ENCODE data around the gene HOXA5.

Gene HOXA5

DNA sequence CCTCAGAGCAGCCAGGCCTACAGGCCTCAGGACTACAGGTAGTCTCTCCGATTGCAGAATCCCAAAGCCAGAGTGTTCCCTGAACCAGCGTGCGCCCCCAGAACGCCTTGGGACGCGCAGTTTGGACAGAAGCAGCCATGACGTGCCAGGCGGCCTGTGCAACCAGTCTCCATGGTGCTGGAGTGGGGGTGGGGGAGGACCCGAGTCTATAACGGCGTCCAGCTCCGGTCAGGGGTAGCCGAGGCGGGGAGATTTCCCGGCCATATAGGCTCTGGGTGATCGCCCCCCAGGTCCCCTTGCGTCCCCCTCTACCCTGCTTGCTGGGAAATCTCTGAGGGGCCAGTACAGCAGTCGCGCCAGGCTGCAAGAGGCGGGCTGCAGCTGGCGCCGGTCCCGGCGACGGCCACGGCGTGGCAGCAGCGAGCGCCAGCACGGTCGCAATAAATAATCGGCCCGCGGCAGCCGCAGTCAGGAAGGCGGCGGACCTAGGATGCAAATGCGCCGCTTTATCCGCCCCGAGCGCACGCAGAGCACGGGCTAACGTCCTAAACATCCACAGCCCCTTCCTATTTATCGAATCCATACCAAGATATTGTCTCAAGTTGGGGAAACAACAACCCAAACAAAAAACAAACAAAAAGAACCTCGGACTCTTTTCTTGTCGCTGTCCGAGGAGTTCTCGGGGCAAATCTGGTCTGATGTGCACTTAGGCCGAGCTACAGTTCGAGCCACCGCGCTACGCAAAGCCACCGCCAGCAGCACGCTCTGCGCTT is 7.3 kb upstream of the HOXA5 start:
- DNase-seq (ENCODE audit: low read depth): no peak

DNA sequence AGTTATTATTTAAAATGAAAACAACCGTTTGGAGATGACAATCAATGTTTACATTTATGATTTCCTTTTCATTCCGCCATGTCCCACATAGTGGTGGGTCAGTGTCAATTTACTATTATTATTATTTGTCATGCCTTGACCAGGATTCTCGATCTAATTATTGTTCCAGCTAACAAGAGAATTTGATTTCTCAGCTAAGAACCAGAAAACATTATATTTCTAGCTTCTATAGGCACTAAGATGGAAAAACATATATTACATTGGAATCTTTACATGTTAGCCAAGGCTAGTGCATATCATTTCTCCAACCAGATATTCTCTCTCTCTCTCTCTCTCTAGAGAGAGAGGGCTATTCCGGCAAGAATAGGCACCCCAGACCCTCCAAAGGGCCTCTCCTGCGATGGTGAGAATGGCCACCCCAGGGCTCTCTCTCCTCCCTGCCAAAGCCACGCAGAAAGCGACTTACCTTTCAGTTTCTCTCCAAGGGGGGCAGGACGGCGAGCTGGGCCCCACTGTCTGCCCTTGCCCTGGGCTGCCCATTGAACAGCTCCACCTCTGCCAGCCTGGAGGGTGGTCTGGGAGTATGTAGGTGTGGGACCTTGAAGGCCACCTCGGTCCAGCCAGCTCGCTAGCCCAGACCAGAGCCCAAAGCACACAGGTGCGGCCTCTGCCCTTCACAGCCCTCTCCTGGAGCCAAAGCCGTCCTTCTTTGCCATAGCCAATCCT is 6.5 kb upstream of the HOXA5 start:
- no peak for DNase-seq (ENCODE audit: low read depth)
- H3K4me3 ChIP-seq (ENCODE audit: control insufficient read depth, low read depth, low read length): peak overlapping the region; percentile 65
- TF ChIP-seq, protein P1, sequence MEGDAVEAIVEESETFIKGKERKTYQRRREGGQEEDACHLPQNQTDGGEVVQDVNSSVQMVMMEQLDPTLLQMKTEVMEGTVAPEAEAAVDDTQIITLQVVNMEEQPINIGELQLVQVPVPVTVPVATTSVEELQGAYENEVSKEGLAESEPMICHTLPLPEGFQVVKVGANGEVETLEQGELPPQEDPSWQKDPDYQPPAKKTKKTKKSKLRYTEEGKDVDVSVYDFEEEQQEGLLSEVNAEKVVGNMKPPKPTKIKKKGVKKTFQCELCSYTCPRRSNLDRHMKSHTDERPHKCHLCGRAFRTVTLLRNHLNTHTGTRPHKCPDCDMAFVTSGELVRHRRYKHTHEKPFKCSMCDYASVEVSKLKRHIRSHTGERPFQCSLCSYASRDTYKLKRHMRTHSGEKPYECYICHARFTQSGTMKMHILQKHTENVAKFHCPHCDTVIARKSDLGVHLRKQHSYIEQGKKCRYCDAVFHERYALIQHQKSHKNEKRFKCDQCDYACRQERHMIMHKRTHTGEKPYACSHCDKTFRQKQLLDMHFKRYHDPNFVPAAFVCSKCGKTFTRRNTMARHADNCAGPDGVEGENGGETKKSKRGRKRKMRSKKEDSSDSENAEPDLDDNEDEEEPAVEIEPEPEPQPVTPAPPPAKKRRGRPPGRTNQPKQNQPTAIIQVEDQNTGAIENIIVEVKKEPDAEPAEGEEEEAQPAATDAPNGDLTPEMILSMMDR (IDR thresholded peaks at IDR 0.05; ENCODE audit: control insufficient read depth, insufficient read depth, low read depth, low read length, missing control alignments): no peak

More for the DNA sequence above, 7.3 kb upstream of the HOXA5 start:
- TF ChIP-seq, protein P1 (IDR thresholded peaks at IDR 0.05; ENCODE audit: control insufficient read depth, insufficient read depth, low read depth, low read length, missing control alignments): peak; percentile 67
- H3K4me3 ChIP-seq (ENCODE audit: control insufficient read depth, low read depth, low read length): peak overlapping the region; percentile 65

DNA sequence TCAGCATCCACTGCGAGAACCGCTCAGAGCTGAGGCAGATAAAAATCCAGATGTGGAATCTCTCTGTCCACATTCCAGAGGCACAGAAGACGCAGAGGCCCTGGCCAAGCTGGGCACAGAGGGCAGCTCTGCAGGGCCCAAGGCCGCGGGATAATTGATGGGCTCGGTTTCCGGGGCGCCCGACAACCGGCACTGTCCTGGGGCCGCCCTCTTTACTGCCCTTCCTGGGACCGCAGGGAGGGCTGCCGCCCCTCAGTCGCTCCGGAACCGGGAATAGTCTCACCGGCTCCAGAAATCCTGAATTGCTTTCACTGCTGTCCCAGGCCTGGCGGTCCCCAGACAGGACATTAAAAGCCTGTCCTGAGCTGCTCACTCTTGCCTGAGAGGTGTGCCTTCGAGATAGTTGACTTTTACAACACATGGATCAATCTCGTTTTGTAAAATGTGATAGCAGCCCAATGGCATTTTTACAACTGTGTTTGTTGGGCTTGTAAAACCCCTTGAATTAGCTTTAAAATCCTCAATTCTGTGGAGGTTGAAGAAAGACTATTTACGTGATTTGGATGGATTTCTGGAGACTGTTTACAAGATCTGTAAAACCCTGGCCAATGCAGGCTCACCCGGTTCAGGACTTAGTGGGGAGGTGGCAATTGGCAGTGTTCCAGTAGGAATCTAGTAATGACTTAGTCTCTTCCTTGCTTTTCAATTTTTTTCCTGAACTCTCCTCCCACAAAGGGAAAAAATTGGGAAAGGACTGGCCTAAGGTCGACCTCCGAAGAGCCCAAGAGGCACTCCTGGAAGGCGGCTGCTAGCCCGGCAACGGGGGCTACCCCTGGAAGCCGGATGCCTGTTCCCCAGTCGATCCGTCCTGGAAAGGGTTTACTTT is 5.5 kb upstream of the HOXA5 start:
- DNase-seq (ENCODE audit: low read depth): no peak
- TF ChIP-seq, protein P1 (IDR thresholded peaks at IDR 0.05; ENCODE audit: control insufficient read depth, insufficient read depth, low read depth, low read length, missing control alignments): no peak
- H3K4me3 ChIP-seq (ENCODE audit: control insufficient read depth, low read depth, low read length): no peak overlapping the region

DNA sequence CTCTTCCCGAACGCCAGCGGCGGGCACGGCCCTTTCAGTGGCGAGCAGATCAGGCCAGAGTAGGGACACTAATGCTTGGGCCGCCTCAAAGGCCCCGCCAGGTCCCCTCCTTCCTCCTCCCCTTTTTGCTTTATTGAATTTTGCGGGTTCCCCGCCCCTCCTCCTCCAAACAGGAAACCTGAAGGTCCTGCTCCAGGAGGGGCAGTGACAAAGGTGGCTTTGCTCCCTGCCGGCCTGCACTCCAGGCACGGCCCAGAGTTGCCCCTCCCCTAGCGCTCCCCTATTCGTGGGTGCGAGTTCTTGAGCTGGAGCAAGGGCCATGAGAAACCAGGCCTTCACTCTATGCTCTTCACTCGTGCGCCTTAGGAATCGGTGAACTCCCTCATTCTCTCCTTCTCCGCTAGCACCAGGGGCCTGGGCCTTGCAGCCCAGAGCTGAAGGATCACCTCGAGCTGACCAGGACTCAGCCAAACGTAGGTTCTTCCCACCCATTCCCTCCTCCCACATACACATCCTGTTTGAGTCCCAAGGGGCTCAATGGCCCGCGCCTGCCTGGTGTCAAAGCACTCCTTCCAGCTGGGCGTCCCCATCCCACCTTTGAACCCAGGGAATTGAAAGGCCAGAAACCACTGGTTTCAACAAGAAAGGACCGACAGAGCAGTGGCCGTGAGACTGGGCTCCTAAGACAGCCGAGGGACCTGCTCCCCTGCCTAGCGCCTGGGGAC is 4.7 kb upstream of the HOXA5 start:
- H3K4me3 ChIP-seq (ENCODE audit: control insufficient read depth, low read depth, low read length): no peak overlapping the region
- TF ChIP-seq, protein P1 (IDR thresholded peaks at IDR 0.05; ENCODE audit: control insufficient read depth, insufficient read depth, low read depth, low read length, missing control alignments): no peak
- DNase-seq (ENCODE audit: low read depth): no peak

DNA sequence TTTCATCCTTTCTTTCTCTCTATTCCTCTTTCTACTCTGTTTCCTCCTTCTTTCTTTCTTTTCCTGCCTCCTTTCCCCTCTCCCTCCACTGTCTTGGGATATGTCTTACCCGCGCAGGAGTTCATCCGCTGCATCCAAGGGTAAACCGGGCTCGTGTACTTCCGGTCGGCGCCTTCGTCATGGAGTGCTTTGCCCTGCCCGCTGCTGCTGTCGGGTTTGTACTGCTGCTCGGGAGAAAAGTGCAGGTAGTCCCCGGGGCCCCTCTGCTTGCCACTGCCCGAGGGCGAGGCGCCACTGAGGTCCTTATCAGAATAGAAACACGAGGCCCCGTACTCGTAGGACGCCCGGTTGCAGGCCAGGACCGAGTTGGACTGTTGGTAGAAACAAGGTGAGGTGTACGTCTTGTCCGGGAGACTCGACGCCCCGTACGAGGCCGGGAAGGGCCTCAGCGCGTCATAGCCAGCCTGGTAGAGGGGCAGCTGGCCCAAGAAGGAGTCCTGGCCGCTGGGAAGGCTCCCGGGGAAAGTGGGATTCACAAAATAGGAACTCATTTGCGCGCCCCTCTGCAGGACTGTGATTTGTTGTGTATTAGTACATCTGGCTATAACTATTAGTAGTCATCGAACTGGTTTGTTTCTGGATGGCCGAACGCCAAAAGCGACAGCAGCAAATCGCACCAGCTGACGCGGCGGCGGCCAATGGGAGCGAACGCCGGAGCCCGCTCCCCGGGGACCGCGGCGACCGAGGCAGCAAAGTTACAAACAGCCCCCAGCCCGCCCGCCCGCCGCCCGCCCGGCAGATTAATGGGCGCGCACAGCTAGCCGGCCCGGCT is 3.9 kb upstream of the HOXA5 start, which contains the start of gene HOXA6:
Gene HOXA6 (minus strand): TSS at position 576 of the 832 bp plus-strand sequence. CDS start 25 bp downstream, at position 551.
- no peak within 1 kb of the TSS for H3K4me3 ChIP-seq (ENCODE audit: control insufficient read depth, low read depth, low read length)
- TF ChIP-seq, protein P1 (IDR thresholded peaks at IDR 0.05; ENCODE audit: control insufficient read depth, insufficient read depth, low read depth, low read length, missing control alignments): no peak
- DNase-seq (ENCODE audit: low read depth): no peak

Measured in AG09309 (cell line).